Right atrium auricular region (tissue), 2 donors: ENCODE results near the gene PI4KB. TPM values are rescaled to one million over a fixed set of nuclear protein-coding genes. Genes with fewer than 3 reads are reported as not detected.

Experiments used
- DNase-seq: peaks from one replicate; pipeline ENCODE4 v3.0.0-alpha.2; 2019; ENCODE audit warnings: low spot score
- H3K27ac ChIP-seq, 2 donors: fragments of 200-600 bp; sonication (generic); 1 replicate in 1 of 2; 2 replicates in 1 of 2; pipeline ENCODE4 v1.5.1; 2016 to 2019
- H3K27me3 ChIP-seq, 2 donors: fragments of 200-600 bp; sonication (generic); one replicate each; pipeline versions ENCODE4 v1.5.1 to v1.6.0; 2017 to 2019
- H3K36me3 ChIP-seq: fragments of 200-600 bp; sonication (generic); one replicate; pipeline ENCODE4 v1.5.1; 2016
- H3K4me1 ChIP-seq, 2 donors: fragments of 200-600 bp; sonication (generic); one replicate each; pipeline versions ENCODE4 v1.5.1 to v1.6.0; 2017 to 2019
- H3K4me3 ChIP-seq, 2 donors: fragments of 200-600 bp; sonication (generic); 1 replicate in 1 of 2; 2 replicates in 1 of 2; pipeline ENCODE4 v1.5.1; 2017 to 2019; ENCODE audit warnings: mild to moderate bottlenecking in 1 of 2, moderate library complexity in 1 of 2
- H3K9me3 ChIP-seq, 2 donors: fragments of 200-600 bp; sonication (generic); one replicate each; pipeline ENCODE4 v1.5.1; 2019
- total RNA-seq, 2 donors: library from RNA; depleted of rRNA; stranded (reverse); fragments of >200 nt; gene quantifications; one replicate each; pipeline ENCODE4 v1.1.0, GENCODE V29; 2016
- TF ChIP-seq, protein P1 (sequence below), 2 donors: fragments of 200-600 bp; sonication (generic); IDR thresholded peaks; one replicate each; pipeline ENCODE4 v1.5.1; 2019; ENCODE audit warnings: antibody characterized with exemption in 2 of 2

Gene PI4KB
- total RNA-seq, 2 donors from 2014 or later: 46.5 to 61.8 TPM

GRCh38 chr1:151292207-151293030 lies 34.8 kb downstream of the PI4KB start:
- Histone ChIP-seq H3K27ac (no peak overlapping the region), H3K4me3 (no peak overlapping the region), H3K36me3 (peaks cover 98% of the 10 kb centered on the region), H3K9me3 (no peaks in the 10 kb centered on the region), H3K4me1 (no peaks in the 10 kb centered on the region), H3K27me3 (no peaks in the 10 kb centered on the region)
- TF ChIP-seq, protein P1, sequence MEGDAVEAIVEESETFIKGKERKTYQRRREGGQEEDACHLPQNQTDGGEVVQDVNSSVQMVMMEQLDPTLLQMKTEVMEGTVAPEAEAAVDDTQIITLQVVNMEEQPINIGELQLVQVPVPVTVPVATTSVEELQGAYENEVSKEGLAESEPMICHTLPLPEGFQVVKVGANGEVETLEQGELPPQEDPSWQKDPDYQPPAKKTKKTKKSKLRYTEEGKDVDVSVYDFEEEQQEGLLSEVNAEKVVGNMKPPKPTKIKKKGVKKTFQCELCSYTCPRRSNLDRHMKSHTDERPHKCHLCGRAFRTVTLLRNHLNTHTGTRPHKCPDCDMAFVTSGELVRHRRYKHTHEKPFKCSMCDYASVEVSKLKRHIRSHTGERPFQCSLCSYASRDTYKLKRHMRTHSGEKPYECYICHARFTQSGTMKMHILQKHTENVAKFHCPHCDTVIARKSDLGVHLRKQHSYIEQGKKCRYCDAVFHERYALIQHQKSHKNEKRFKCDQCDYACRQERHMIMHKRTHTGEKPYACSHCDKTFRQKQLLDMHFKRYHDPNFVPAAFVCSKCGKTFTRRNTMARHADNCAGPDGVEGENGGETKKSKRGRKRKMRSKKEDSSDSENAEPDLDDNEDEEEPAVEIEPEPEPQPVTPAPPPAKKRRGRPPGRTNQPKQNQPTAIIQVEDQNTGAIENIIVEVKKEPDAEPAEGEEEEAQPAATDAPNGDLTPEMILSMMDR (IDR thresholded peaks at IDR 0.05): no peak
- DNase-seq: no peak

- Histone ChIP-seq H3K4me3 (no peak overlapping the region), H3K27me3 (no peaks in the 10 kb centered on the region), H3K4me1 (no peaks in the 10 kb centered on the region), H3K9me3 (no peaks in the 10 kb centered on the region), H3K36me3 (peaks cover 98% of the 10 kb centered on the region), H3K27ac (no peak overlapping the region)
- TF ChIP-seq, protein P1 (IDR thresholded peaks at IDR 0.05): no peak
- DNase-seq: no peak
Observed at GRCh38 chr1:151290709-151291303, 36.4 kb downstream of the PI4KB start.

DNA sequence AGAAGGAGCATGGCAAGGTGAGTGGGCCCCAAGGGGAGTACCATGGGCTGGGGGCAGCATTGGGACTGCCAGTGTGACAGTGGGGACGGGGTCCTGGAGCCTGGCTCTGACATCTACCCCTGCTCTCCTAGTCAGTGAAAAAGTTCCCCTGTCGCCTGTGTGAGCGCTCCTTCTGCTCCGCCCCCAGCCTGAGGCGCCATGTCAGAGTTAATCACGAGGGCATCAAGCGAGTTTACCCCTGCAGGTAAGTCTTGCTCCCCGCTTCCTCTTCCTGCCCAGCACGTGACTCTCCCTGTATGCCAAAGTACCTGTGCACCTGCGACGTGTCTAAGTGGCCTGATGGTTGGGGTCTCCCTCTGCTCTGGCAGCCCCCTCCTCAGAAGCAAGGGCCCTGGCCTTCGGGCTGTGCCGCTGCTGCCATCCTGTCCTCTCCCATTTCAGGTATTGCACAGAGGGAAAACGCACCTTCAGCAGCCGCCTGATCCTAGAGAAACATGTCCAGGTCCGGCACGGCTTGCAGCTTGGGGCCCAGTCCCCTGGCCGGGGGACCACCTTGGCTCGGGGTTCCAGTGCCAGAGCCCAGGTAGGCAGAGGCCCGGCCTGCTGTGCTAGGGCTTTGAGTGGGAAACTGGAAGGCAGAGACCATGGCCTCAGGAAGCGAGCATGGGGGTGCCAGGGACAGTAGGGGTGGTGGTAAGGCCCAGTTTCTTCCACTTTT lies 37.1 kb downstream of the PI4KB start:
- Histone ChIP-seq H3K4me3 (no peak overlapping the region), H3K36me3 (peaks cover 95% of the 10 kb centered on the region), H3K9me3 (no peaks in the 10 kb centered on the region), H3K27me3 (no peaks in the 10 kb centered on the region), H3K4me1 (no peaks in the 10 kb centered on the region), H3K27ac (no peak overlapping the region)
- TF ChIP-seq, protein P1 (IDR thresholded peaks at IDR 0.05): no peak
- DNase-seq: no peak

GRCh38 chr1:151289080-151289935 lies 37.9 kb downstream of the PI4KB start:
- Histone ChIP-seq H3K9me3 (no peaks in the 10 kb centered on the region), H3K4me3 (no peak overlapping the region), H3K27ac (no peak overlapping the region), H3K27me3 (no peaks in the 10 kb centered on the region), H3K36me3 (peaks cover 87% of the 10 kb centered on the region), H3K4me1 (peaks cover 0 to 2% of the 10 kb centered on the region in 2 donors)
- TF ChIP-seq, protein P1 (IDR thresholded peaks at IDR 0.05): no peak
- DNase-seq: no peak

DNA sequence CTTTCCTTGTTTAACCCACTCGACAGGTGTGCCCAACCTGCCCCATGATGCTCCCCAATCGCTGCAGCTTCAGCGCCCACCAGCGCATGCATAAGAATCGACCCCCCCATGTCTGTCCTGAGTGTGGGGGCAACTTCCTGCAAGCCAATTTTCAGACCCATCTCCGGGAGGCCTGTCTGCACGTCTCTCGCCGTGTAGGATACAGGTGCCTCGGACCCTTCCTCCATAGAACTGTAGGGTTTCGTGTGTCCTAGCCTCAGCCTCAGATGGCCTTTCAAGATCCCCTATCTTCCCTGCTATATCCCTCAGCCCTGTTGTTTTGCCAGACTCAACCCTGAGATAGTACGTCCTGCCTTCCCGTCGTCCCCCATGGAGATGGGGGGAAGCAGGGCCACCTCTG lies 38.7 kb downstream of the PI4KB start:
- peaks cover 0 to 10% of the 10 kb centered on the region in 2 donors for H3K4me1 ChIP-seq
- no peaks in the 10 kb centered on the region for H3K9me3 ChIP-seq
- H3K27me3 ChIP-seq: no peaks in the 10 kb centered on the region
- no peak for DNase-seq
- TF ChIP-seq, protein P1 (IDR thresholded peaks at IDR 0.05): no peak
- no peak overlapping the region for H3K4me3 ChIP-seq
- H3K36me3 ChIP-seq: peaks cover 79% of the 10 kb centered on the region
- H3K27ac ChIP-seq: no peak overlapping the region
